ENCODE results near the gene DLG4. TPM values are rescaled to one million over a fixed set of nuclear protein-coding genes. Genes with fewer than 3 reads are reported as not detected.
A peak's percentile ranks its signal among the peaks of the same experiment; 100 is the strongest.

DLG4 gene
- polyA plus RNA-seq, 3 donors, result 28.3 to 47.7 (median 37.6) TPM

DNA sequence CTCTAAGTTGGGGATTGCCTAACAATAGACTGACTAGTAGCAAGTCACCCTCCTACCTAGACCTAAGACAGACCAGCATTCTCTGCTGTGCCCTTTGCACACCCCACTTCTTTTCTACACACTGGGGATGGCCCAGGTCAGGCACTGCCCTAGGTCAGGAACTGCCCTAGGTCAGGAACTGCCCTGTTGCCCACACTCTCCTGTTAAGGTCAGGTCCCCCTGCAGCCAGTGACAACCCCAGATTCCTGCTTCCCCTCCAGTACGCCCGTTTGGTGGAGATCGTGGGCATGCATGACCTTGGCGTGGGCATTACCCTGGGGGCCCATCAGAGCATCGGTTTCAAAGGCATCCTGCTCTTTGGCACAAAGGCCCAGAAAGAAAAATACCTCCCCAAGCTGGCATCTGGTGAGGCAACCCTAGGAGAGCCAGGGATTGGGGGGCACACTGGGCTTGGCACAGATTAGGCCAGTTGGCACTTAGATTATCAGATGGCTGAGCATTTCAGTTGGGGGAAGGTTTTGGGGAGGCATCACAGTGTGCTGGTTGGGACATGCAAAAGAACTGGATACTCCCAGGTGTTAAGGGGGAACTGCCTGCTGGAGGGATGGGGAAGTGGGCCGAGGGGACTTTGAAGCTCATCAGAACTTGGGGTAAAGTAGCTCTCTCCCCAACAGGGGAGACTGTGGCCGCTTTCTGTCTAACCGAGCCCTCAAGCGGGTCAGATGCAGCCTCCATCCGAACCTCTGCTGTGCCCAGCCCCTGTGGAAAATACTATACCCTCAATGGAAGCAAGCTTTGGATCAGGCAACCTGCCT is 1.8 kb upstream of the DLG4 start:
- DNase-seq (ENCODE audit: extremely low read depth in 1 of 11, low read depth in 9 of 11, low spot score in 4 of 11), result no peak

DNA sequence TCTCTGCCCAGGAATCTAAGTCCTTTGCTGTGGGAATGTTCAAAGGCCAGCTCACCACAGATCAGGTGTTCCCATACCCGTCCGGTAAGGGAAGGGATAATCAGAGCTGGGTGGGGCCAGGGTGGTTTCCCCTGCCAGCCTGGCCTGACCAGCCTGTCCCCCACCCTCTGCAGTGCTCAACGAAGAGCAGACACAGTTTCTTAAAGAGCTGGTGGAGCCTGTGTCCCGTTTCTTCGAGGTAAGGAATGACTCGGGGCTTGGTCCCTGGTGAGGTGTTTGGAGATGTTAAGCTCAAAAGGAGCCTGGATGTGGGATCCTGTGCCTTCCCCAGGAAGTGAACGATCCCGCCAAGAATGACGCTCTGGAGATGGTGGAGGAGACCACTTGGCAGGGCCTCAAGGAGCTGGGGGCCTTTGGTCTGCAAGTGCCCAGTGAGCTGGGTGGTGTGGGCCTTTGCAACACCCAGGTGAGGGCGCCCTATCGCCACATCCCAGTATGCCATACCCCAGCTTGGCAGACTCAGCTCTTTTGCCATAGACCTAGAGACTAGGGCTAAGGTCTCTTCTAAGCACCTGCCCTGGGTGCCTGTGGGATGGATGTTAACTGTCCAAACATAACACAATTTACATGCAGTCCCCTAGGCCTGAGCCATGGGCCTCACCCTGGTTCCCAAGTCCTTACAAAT is 1.1 kb upstream of the DLG4 start:
- DNase-seq (ENCODE audit: extremely low read depth in 1 of 11, low read depth in 9 of 11, low spot score in 4 of 11), result no peak

- DNase-seq (ENCODE audit: extremely low read depth in 1 of 11, low read depth in 9 of 11, low spot score in 4 of 11), result no peak
Observed at GRCh38 chr17:7219229-7219811, 316 bp downstream of the DLG4 start.

DNA sequence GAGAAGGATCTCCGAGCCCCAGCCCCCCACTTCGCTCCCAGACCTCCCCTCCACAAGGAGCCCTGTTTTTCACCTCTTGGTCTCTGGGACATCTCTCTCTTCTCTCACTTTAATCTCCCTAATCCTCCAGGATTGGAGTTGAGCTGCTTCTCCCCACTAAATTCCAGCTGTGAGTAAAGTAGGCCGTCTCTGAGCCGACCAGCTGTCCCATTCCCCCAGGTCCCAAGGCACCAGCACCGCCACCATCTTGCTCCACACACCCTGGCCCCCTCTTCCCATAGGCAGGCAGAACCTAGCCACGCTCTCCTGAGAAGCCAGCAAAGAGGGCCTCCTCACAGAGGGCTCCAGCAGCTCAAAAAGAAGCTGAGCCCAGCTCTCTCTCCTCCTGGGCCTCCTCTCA is 878 bp downstream of the DLG4 start:
- no peak for DNase-seq (ENCODE audit: extremely low read depth in 1 of 11, low read depth in 9 of 11, low spot score in 4 of 11)

DNA sequence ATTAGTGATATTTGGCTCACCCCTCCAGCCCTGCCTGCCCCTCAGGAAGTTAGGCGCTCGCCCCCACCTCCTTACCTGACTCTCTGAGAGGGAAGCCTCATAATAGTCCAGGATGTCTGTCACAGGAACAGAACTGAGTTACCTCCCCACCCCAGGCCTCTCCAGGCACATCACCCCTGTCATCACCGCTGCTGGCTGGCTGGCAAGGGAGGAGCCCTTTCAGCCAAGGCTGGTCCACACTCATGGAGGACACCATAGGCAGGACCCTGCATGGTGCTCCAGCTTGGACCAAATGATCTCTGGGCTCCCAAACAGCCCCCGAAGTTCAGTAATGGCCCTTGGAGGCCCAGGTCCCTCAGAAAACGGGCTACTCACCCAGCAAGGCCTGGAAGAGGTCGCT is 1.5 kb downstream of the DLG4 start:
- no peak for DNase-seq (ENCODE audit: extremely low read depth in 1 of 11, low read depth in 9 of 11, low spot score in 4 of 11)

- peak in 4 of 11 donors; percentile 76 to 80 (median 78) for DNase-seq (ENCODE audit: extremely low read depth in 1 of 11, low read depth in 9 of 11, low spot score in 4 of 11)
Observed at GRCh38 chr17:7217113-7217987, 2.3 kb downstream of the DLG4 start.

DNA sequence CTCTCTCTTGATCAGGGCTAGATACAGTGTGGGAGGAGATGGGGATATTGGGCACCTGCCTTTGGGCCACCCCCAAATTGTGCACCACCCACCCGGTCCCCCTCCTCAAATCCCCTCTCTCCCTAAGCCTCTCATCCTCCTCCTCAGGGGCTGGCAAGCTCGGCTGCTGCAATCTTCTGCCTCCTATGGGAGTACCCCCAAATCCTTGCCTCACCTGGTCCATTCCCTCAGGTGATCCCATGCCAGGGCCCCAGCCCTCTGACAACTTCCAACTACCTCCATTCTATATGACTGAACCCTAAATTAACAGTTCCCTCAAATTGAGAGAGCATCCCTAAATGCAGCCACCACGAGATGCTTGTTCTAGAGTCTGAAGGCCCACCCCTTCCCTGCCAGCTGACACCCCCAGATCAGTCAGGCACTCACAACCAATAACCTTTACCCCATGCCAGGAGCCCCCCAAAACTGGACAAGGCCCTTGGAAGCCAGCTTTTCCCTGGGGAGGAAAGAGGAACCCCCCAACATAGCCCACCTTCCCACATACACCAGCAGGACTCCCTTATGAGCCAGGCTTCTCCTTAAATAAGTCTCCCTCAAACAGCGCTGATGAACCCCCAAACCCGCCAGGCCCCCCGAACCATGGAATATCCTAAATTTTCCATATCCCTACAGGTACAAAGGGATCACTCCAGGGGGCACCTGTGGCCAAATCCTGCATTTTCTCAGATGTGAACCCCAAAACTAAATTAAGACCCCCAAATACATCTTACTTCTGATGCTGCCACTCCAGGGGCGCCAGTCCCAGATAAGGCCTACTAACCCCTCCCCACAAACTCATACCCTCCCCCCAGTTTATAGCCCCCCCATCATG is 3.2 kb downstream of the DLG4 start:
- DNase-seq (ENCODE audit: extremely low read depth in 1 of 11, low read depth in 9 of 11, low spot score in 4 of 11), result no peak

DNA sequence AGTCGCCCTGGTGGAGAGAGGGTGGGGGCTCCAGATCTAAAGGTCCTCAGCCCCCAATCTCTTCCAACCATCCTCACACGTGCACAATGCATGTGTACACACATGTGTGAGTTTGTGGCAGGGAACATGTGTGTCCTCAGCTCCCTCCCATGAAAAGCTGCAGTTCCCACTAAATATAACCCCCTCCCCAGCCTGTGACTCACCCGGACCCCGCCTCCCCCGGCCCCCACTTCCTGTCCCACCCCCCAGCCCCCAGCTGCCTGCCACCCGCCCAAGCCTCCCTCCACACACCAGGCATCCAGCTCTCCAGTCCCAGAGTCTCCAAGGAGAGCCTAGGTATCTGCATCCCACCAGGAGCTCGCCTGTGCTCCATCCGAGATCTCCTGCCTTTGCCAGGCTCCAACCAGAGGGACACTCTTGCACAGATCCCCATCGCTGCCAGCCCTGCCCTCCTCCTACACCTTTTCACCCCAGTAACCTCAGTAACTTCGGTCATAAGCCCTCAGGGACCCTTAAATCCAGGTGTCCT is 3.9 kb downstream of the DLG4 start:
- no peak for DNase-seq (ENCODE audit: extremely low read depth in 1 of 11, low read depth in 9 of 11, low spot score in 4 of 11)

GRCh38 chr17:7215136-7215638 is 4.4 kb downstream of the DLG4 start:
- DNase-seq (ENCODE audit: extremely low read depth in 1 of 11, low read depth in 9 of 11, low spot score in 4 of 11), result peak in 4 of 11 donors; percentile 83 to 94 (median 88)

- DNase-seq (ENCODE audit: extremely low read depth in 1 of 11, low read depth in 9 of 11, low spot score in 4 of 11), result peak in 10 of 11 donors; percentile 94 to 98 (median 98)
Observed at GRCh38 chr17:7214300-7215135, 5.1 kb downstream of the DLG4 start.

- peak in 10 of 11 donors; percentile 84 to 95 (median 90) for DNase-seq (ENCODE audit: extremely low read depth in 1 of 11, low read depth in 9 of 11, low spot score in 4 of 11)
Observed at GRCh38 chr17:7213895-7214299, 5.7 kb downstream of the DLG4 start.

- DNase-seq (ENCODE audit: extremely low read depth in 1 of 11, low read depth in 9 of 11, low spot score in 4 of 11), result no peak
Observed at GRCh38 chr17:7211491-7212273, 8.0 kb downstream of the DLG4 start.

DNA sequence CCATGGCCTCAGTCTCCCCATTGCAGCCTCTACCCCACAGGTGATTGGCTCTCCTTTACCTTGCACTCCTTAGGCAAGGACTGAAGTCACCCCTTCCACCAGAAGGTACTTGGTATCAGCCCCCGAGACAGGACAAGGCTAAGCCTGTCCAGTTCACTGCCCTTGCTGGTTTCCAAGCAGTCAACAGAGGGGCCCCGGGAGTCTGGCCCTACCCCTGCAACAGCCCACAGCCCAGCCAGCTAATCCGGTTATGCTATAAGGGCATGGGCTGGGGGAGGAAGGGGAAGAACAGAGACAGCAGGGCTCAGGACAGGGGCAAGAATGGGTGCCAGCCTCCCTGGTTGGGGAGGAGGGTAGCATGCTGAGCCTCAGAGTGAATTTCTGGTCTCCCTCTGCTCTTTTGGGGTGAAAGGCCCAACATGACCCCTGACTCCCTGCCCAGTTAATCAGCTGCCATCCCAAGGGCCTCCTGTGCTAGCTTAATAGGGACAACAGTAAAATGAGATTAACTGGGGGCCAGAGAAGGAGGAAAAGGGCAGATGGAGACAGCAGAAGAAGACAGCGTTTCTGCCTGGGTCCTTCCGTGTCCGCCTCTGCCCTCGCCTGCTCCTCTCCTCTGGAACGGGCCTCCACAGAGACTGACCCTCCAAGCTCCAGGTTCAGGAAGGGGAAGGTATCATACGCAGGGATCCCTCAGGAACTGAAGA is 10.7 kb downstream of the DLG4 start:
- DNase-seq (ENCODE audit: extremely low read depth in 1 of 11, low read depth in 9 of 11, low spot score in 4 of 11), result no peak

DNA sequence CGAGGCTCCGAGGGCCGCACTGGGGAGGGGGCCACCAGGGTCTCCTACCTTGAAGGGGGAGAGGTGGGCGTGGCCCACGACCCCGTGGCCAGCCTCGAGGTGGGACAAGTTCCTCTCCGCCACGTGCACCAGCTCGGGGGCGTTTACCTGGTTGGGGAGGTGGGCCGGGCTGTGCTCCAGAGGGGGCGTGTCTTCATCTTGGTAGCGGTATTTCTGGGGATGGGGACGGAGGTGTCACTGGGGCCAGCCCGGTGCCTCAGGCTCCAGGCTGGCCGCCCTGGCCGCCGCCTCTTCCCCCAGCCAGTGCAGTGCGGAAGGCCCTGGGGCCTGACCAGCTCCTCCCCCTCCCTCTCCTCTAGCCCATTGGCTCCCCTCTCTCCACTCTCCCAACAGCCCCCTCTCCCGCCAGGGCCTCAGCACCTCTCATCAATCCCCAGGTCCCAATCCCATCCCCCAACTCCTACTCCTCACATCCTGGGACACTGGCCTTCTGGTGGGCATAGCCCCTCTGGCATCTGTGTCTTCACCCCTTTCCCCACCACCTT is 11.5 kb downstream of the DLG4 start:
- no peak for DNase-seq (ENCODE audit: extremely low read depth in 1 of 11, low read depth in 9 of 11, low spot score in 4 of 11)
